GM18511 (cell line): ENCODE measurements around the gene TOR4A.

Source experiments
- ATAC-seq: cut with Tn5 transposase; IDR thresholded peaks from one replicate; pipeline ENCODE4 v1.9.1; 2021; ENCODE audit warnings: mild to moderate bottlenecking, moderate library complexity; ENCODE audit not compliant: unreplicated experiment

The TOR4A gene

GRCh38 chr9:137277329-137278041, at the start of gene TOR4A:
Gene TOR4A, plus strand, starts transcription at chr9:137277726. Its CDS starts 964 bp downstream, at chr9:137278690.
- peak; percentile 84 for ATAC-seq

- ATAC-seq: no peak
These were observed 49.5 kb upstream of the TOR4A start for GRCh38 chr9:137227853-137228505.

- ATAC-seq: no peak
These were observed 49.0 kb upstream of the TOR4A start for GRCh38 chr9:137228506-137228967.

- no peak for ATAC-seq
These were observed 48.3 kb upstream of the TOR4A start for GRCh38 chr9:137228968-137229896.

GRCh38 chr9:137229903-137230704, 47.4 kb upstream of the TOR4A start:
- no peak for ATAC-seq

- ATAC-seq: no peak
These were observed 46.7 kb upstream of the TOR4A start, which contains the start of gene SLC34A3 for GRCh38 chr9:137230705-137231371. Gene SLC34A3, plus strand, starts transcription at chr9:137230901. Its CDS starts 802 bp downstream, at chr9:137231703.

- no peak for ATAC-seq
These were observed 46.0 kb upstream of the TOR4A start for GRCh38 chr9:137231372-137232039.

- ATAC-seq: no peak
These were observed 45.4 kb upstream of the TOR4A start for GRCh38 chr9:137232101-137232500.

GRCh38 chr9:137232510-137232909, 45.0 kb upstream of the TOR4A start:
- ATAC-seq: no peak

- ATAC-seq: no peak
These were observed 44.2 kb upstream of the TOR4A start for GRCh38 chr9:137233143-137233980.

- no peak for ATAC-seq
These were observed 43.4 kb upstream of the TOR4A start for GRCh38 chr9:137234055-137234697.

GRCh38 chr9:137234758-137235423, 42.6 kb upstream of the TOR4A start:
- no peak for ATAC-seq

- ATAC-seq: no peak
These were observed 41.9 kb upstream of the TOR4A start for GRCh38 chr9:137235424-137236237.

- no peak for ATAC-seq
These were observed 41.1 kb upstream of the TOR4A start for GRCh38 chr9:137236238-137236935.

- ATAC-seq: no peak
These were observed 40.5 kb upstream of the TOR4A start for GRCh38 chr9:137236936-137237421.
